ENCODE results near the gene EBF4.

DNA sequence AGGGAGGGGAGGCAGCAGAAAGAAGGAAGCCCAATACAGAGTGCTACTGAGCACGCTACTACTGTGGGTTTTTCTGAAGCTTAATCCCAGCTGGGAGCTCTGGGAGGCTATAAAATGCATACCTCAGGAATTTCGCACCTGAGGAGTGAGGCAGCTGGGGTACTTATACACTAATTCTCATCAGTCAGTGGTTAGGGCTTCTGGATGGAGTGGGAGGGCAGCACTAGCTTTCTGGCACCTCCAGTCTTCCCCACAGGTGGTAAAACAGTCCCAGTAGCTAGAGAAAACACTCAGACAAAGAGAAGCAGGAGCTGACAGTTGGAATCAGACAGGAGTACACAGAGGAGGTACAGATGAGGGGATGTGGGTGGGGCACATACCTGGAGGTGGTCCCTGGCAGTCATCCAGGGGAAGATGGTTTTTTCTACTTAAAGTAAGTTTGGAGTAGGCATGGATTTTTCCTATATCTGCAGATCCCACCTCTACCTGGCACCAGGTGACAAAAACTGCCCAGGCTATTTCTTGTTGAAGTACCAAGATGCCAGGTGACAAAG lies 70.1 kb downstream of the EBF4 start:
- TF ChIP-seq, protein P1, sequence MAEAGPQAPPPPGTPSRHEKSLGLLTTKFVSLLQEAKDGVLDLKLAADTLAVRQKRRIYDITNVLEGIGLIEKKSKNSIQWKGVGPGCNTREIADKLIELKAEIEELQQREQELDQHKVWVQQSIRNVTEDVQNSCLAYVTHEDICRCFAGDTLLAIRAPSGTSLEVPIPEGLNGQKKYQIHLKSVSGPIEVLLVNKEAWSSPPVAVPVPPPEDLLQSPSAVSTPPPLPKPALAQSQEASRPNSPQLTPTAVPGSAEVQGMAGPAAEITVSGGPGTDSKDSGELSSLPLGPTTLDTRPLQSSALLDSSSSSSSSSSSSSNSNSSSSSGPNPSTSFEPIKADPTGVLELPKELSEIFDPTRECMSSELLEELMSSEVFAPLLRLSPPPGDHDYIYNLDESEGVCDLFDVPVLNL (CRISPR knock-in tag; IDR thresholded peaks at IDR 0.05; ENCODE audit: borderline replicate concordance, low read depth) = no peak
- TF ChIP-seq NR2C2 (CRISPR knock-in tag; IDR thresholded peaks at IDR 0.05) (no peak), SP1 (CRISPR knock-in tag; conservative IDR thresholded peaks at IDR 0.05) (no peak), FOXP1 (CRISPR knock-in tag; IDR thresholded peaks at IDR 0.05; ENCODE audit: borderline replicate concordance) (no peak), IRF1 (CRISPR knock-in tag; IDR thresholded peaks at IDR 0.05) (no peak)
- TF ChIP-seq, protein P2, sequence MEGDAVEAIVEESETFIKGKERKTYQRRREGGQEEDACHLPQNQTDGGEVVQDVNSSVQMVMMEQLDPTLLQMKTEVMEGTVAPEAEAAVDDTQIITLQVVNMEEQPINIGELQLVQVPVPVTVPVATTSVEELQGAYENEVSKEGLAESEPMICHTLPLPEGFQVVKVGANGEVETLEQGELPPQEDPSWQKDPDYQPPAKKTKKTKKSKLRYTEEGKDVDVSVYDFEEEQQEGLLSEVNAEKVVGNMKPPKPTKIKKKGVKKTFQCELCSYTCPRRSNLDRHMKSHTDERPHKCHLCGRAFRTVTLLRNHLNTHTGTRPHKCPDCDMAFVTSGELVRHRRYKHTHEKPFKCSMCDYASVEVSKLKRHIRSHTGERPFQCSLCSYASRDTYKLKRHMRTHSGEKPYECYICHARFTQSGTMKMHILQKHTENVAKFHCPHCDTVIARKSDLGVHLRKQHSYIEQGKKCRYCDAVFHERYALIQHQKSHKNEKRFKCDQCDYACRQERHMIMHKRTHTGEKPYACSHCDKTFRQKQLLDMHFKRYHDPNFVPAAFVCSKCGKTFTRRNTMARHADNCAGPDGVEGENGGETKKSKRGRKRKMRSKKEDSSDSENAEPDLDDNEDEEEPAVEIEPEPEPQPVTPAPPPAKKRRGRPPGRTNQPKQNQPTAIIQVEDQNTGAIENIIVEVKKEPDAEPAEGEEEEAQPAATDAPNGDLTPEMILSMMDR (IDR thresholded peaks at IDR 0.05) = no peak
- TF ChIP-seq, protein P3, sequence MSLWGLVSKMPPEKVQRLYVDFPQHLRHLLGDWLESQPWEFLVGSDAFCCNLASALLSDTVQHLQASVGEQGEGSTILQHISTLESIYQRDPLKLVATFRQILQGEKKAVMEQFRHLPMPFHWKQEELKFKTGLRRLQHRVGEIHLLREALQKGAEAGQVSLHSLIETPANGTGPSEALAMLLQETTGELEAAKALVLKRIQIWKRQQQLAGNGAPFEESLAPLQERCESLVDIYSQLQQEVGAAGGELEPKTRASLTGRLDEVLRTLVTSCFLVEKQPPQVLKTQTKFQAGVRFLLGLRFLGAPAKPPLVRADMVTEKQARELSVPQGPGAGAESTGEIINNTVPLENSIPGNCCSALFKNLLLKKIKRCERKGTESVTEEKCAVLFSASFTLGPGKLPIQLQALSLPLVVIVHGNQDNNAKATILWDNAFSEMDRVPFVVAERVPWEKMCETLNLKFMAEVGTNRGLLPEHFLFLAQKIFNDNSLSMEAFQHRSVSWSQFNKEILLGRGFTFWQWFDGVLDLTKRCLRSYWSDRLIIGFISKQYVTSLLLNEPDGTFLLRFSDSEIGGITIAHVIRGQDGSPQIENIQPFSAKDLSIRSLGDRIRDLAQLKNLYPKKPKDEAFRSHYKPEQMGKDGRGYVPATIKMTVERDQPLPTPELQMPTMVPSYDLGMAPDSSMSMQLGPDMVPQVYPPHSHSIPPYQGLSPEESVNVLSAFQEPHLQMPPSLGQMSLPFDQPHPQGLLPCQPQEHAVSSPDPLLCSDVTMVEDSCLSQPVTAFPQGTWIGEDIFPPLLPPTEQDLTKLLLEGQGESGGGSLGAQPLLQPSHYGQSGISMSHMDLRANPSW (CRISPR knock-in tag; conservative IDR thresholded peaks at IDR 0.05; ENCODE audit: low read depth) = no peak
